ENCODE data around the gene LPCAT2.

GRCh38 chr16:55495616-55496289, 13.1 kb upstream of the LPCAT2 start:
- no peak for TF ChIP-seq POLR2AphosphoS5 (IDR thresholded peaks at IDR 0.05; ENCODE audit: low read depth, low read length)
- no peak for TF ChIP-seq POLR2A (IDR thresholded peaks at IDR 0.05; ENCODE audit: low read depth, low read length)

Data from GM12891 (cell line).